ENCODE measurements around the gene SLC39A8.

Gene SLC39A8

DNA sequence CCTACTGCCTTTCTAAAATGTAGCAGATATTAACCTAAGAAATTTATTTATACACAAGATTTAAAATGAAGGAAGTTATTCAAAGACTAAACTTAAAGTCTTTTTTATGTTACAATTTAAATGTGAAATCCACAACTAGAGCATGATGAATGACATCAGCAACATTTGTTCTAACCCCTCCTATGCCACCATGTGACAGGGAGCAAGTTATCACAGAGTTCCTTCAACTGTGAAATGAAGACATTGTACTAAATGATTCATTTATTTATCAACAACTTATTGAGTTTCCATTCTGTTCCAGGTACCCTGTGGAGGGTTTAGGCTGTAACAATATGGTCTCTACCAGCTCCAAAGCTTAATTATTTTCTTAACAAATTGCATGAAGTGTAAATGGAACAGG is 76.9 kb downstream of the SLC39A8 start:
- TF ChIP-seq ARNTL (CRISPR knock-in tag; IDR thresholded peaks at IDR 0.05; ENCODE audit: borderline replicate concordance, low read depth) = no peak
- TF ChIP-seq ZFP3 (CRISPR knock-in tag; IDR thresholded peaks at IDR 0.05) = no peak
- TF ChIP-seq ZNF565 (CRISPR knock-in tag; conservative IDR thresholded peaks at IDR 0.05; ENCODE audit: low read depth) = no peak
- no peak for TF ChIP-seq ZC3H10 (CRISPR knock-in tag; IDR thresholded peaks at IDR 0.05)
- no peak for ATAC-seq

DNA sequence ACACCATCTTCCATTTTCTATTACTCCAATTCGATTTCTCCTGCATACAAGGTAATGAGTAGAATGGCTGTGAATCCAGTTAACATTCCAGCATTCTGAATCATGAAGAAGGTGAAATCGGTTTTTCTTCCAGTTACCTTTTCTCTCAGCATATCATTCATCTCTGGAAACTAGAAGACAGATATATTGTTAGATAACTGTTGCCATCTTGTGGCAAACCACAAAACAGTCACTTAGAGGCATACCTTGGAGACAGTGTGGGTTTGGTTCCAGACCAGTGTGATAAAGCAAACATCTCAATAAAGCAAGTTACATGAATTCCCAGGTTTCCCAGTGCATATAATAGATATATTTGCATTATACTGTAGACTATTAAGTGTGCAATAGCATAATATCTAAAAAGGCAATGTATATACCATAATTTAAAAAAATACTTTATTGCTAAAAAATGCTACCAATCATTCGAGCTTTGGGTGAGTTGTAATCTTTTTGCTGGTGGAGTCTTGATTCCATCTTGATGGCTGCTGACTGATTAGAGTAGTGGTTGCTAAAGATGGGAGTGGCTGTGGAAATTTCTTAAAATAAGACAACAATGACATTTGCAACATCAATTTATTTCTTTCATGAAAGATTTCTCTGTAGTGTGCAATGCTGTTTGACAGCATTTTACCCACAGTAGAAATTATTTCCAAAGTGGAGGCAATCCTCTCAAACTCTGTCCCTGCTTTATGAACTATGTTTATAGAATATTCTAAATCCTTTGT is 82.1 kb downstream of the SLC39A8 start:
- TF ChIP-seq ISL1 (CRISPR knock-in tag; IDR thresholded peaks at IDR 0.05) (peak; percentile 41; the same call in 1 of the 2 replicates), ARNTL (CRISPR knock-in tag; IDR thresholded peaks at IDR 0.05; ENCODE audit: borderline replicate concordance, low read depth) (no peak), GLIS3 (CRISPR knock-in tag; IDR thresholded peaks at IDR 0.05) (no peak)
- peak; percentile 99 for ATAC-seq

DNA sequence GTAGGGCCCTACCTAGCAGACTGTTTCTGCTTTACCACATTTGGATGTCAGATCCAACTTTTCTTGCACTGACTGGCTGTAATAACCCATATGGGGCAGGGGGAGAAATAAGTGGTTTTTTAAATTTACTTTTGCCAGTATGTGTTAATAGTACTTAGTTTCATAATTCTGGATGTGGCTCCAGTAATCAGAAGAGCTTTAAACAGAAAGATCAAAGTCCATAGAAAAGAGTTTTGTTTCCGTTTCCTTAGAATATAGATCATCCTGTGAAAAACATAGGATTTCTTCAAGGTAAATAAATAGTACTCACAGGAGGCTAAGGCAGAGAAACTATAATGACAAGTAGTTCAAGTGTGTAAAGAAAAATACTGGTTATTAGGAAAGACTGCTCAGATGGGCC is 85.6 kb downstream of the SLC39A8 start:
- no peak for ATAC-seq
- TF ChIP-seq ARNTL (CRISPR knock-in tag; IDR thresholded peaks at IDR 0.05; ENCODE audit: borderline replicate concordance, low read depth) (no peak), TCF4 (CRISPR knock-in tag; IDR thresholded peaks at IDR 0.05; ENCODE audit: borderline replicate concordance) (no peak)

DNA sequence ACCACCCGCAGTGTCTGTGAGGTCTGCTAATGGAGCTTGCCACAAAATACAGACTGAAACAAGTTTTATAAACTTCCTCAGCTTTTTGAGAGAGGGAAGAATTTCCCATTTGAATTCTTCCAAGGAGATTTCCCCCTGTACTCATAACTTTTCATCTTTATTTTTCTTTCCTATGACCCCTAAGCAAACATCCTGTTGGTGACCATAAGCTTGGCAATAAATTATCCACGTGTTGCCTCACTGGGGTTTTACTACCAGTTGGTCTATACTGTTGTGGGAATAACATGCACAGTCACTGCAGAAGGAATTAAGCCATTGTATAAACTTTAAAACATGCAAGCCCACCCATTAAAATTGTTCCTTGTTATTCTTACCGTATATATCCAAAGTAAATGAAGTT is 86.2 kb downstream of the SLC39A8 start:
- TF ChIP-seq TOX (CRISPR knock-in tag; IDR thresholded peaks at IDR 0.05; ENCODE audit: borderline replicate concordance) (no peak), ZNF70 (CRISPR knock-in tag; IDR thresholded peaks at IDR 0.05) (no peak), OSR1 (CRISPR knock-in tag; IDR thresholded peaks at IDR 0.05) (no peak)
- TF ChIP-seq, protein P1, sequence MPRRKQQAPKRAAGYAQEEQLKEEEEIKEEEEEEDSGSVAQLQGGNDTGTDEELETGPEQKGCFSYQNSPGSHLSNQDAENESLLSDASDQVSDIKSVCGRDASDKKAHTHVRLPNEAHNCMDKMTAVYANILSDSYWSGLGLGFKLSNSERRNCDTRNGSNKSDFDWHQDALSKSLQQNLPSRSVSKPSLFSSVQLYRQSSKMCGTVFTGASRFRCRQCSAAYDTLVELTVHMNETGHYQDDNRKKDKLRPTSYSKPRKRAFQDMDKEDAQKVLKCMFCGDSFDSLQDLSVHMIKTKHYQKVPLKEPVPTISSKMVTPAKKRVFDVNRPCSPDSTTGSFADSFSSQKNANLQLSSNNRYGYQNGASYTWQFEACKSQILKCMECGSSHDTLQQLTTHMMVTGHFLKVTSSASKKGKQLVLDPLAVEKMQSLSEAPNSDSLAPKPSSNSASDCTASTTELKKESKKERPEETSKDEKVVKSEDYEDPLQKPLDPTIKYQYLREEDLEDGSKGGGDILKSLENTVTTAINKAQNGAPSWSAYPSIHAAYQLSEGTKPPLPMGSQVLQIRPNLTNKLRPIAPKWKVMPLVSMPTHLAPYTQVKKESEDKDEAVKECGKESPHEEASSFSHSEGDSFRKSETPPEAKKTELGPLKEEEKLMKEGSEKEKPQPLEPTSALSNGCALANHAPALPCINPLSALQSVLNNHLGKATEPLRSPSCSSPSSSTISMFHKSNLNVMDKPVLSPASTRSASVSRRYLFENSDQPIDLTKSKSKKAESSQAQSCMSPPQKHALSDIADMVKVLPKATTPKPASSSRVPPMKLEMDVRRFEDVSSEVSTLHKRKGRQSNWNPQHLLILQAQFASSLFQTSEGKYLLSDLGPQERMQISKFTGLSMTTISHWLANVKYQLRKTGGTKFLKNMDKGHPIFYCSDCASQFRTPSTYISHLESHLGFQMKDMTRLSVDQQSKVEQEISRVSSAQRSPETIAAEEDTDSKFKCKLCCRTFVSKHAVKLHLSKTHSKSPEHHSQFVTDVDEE (CRISPR knock-in tag; IDR thresholded peaks at IDR 0.05) = no peak
- TF ChIP-seq, protein P2, sequence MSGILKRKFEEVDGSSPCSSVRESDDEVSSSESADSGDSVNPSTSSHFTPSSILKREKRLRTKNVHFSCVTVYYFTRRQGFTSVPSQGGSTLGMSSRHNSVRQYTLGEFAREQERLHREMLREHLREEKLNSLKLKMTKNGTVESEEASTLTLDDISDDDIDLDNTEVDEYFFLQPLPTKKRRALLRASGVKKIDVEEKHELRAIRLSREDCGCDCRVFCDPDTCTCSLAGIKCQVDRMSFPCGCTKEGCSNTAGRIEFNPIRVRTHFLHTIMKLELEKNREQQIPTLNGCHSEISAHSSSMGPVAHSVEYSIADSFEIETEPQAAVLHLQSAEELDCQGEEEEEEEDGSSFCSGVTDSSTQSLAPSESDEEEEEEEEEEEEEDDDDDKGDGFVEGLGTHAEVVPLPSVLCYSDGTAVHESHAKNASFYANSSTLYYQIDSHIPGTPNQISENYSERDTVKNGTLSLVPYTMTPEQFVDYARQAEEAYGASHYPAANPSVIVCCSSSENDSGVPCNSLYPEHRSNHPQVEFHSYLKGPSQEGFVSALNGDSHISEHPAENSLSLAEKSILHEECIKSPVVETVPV (CRISPR knock-in tag; IDR thresholded peaks at IDR 0.05) = no peak

DNA sequence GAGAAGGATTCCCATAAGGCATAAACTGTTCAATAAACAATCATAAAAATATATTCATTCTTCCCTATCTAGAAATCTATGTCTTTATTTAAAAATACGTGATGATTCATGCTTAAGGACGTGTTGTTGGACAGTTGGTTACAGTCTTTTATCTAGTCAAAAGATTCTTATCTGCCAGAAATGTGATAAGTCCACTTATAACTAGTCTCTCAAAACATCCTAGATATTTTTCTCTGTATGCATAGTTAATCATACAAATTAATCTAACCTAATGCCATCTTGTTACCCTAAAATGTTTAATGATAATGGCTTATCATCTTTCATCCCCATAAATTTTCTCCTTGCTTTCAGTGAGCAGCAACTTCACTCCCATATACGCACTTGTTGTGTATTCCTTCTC is 89.0 kb downstream of the SLC39A8 start:
- no peak for ATAC-seq
- TF ChIP-seq, protein P2 (CRISPR knock-in tag; IDR thresholded peaks at IDR 0.05) = no peak
- peak; percentile 82 for TF ChIP-seq ISL1 (CRISPR knock-in tag; IDR thresholded peaks at IDR 0.05)

More for the DNA sequence above, 86.2 kb downstream of the SLC39A8 start:
- ATAC-seq = no peak

DNA sequence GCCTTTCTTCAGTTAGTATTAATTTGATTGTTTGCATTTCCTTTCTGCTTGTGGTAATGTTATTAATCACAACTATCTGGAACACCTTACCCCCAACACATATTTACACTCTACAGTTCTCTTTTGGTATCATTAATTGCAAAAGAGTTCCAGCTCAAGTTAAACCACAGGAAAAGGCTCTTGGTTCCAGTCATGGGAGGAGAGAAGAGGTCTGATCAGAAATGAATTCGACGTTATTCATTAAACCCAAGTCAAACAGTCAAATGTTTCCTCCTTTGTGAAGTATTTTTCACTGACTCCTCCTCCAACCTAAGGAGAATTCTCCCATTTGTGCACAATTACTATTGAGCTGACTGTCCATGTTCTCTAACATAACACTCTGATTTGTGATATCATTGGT is 91.4 kb downstream of the SLC39A8 start:
- TF ChIP-seq ARNTL (CRISPR knock-in tag; IDR thresholded peaks at IDR 0.05; ENCODE audit: borderline replicate concordance, low read depth) (no peak), ZFP3 (CRISPR knock-in tag; IDR thresholded peaks at IDR 0.05) (no peak), GLIS3 (CRISPR knock-in tag; IDR thresholded peaks at IDR 0.05) (no peak), SNAI2 (CRISPR knock-in tag; IDR thresholded peaks at IDR 0.05) (no peak), ZNF70 (CRISPR knock-in tag; IDR thresholded peaks at IDR 0.05) (no peak), RARB (CRISPR knock-in tag; IDR thresholded peaks at IDR 0.05) (no peak), ZFP30 (CRISPR knock-in tag; IDR thresholded peaks at IDR 0.05) (no peak), ZC3H10 (CRISPR knock-in tag; IDR thresholded peaks at IDR 0.05) (no peak)
- TF ChIP-seq, protein P3, sequence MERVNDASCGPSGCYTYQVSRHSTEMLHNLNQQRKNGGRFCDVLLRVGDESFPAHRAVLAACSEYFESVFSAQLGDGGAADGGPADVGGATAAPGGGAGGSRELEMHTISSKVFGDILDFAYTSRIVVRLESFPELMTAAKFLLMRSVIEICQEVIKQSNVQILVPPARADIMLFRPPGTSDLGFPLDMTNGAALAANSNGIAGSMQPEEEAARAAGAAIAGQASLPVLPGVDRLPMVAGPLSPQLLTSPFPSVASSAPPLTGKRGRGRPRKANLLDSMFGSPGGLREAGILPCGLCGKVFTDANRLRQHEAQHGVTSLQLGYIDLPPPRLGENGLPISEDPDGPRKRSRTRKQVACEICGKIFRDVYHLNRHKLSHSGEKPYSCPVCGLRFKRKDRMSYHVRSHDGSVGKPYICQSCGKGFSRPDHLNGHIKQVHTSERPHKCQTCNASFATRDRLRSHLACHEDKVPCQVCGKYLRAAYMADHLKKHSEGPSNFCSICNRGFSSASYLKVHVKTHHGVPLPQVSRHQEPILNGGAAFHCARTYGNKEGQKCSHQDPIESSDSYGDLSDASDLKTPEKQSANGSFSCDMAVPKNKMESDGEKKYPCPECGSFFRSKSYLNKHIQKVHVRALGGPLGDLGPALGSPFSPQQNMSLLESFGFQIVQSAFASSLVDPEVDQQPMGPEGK (CRISPR knock-in tag; IDR thresholded peaks at IDR 0.05; ENCODE audit: borderline replicate concordance) = no peak
- TF ChIP-seq, protein P2 (CRISPR knock-in tag; IDR thresholded peaks at IDR 0.05) = no peak
- ATAC-seq = no peak
